Stimulated activated naive B cell treated with anti-CD40 and anti-IgM and Interleukin-4, amounts not matched to agents 10 μg/mL and 1 μg/mL and 100 μg/mL, for 72 hours (primary cell): ENCODE measurements around the gene LITAF.

Experiments
- ATAC-seq, 2 donors: fragments of 150-1000 bp; cut with Tn5 transposase; replicated peaks; 2 replicates each; pipeline ENCODE4 v1.10.0; 2021; ENCODE audit warnings: moderate library complexity in 1 of 2
- DNase-seq: peaks from one replicate; pipeline ENCODE4 v3.0.0; 2021
- H3K27ac Mint-ChIP-seq: one replicate; pipeline ENCODE4 v1.8.0; 2022; ENCODE audit warnings: mild to moderate bottlenecking, mixed read lengths
- H3K27me3 Mint-ChIP-seq, 2 donors: one replicate each; pipeline ENCODE4 v1.8.0; 2022; ENCODE audit warnings: mixed read lengths in 2 of 2
- H3K36me3 Mint-ChIP-seq, 2 donors: one replicate each; pipeline ENCODE4 v1.8.0; 2022; ENCODE audit warnings: mixed read lengths in 2 of 2, mild to moderate bottlenecking in 1 of 2
- H3K4me1 Mint-ChIP-seq, 2 donors: one replicate each; pipeline ENCODE4 v1.8.0; 2022; ENCODE audit warnings: mixed read lengths in 2 of 2, mild to moderate bottlenecking in 1 of 2
- H3K4me3 Mint-ChIP-seq, 2 donors: one replicate each; pipeline ENCODE4 v1.8.0; 2022; ENCODE audit warnings: mild to moderate bottlenecking in 2 of 2, mixed read lengths in 2 of 2, moderate library complexity in 1 of 2
- H3K9me3 Mint-ChIP-seq, 2 donors: one replicate each; pipeline ENCODE4 v1.8.0; 2022; ENCODE audit warnings: mixed read lengths in 2 of 2, mild to moderate bottlenecking in 1 of 2

Gene LITAF

GRCh38 chr16:11553371-11553770, 33.3 kb downstream of the LITAF start:
- ATAC-seq: no peak
- no peak for DNase-seq
- Mint-ChIP-seq H3K27me3 (no peaks in the 10 kb centered on the region), H3K36me3 (peaks cover 56 to 70% of the 10 kb centered on the region in 2 donors), H3K4me3 (no peak overlapping the region), H3K27ac (no peak overlapping the region), H3K9me3 (peaks cover 5 to 8% of the 10 kb centered on the region in 2 donors), H3K4me1 (peaks cover 4 to 6% of the 10 kb centered on the region in 2 donors)

DNA sequence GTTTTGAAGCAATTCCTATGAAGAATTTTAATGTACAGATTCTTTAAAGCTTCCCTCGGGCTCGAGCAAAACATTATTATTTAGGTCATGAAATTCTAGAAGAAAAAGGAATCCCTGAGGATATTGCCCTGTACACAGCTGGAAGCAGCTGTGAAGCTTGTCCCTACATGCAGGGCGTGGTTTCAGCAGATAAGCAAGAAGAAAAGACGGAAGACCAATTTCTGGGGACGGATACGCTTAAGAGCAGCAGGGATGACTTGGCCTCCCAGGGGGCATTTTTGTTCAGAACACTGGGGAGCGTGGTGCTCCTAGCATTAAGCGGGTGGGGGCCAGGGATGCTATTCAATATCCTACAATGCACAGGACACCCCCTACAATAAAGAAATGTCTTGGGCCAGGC, 34.3 kb downstream of the LITAF start:
- Mint-ChIP-seq H3K27ac (no peak overlapping the region), H3K27me3 (no peaks in the 10 kb centered on the region), H3K36me3 (peaks cover 57 to 75% of the 10 kb centered on the region in 2 donors), H3K4me1 (peaks cover 3 to 6% of the 10 kb centered on the region in 2 donors), H3K4me3 (no peak overlapping the region), H3K9me3 (peaks cover 5 to 8% of the 10 kb centered on the region in 2 donors)
- no peak for ATAC-seq
- no peak for DNase-seq

- Mint-ChIP-seq H3K4me1 (peaks cover 1 to 2% of the 10 kb centered on the region in 2 donors), H3K9me3 (peaks cover 3 to 5% of the 10 kb centered on the region in 2 donors), H3K27me3 (no peaks in the 10 kb centered on the region), H3K36me3 (peaks cover 54 to 75% of the 10 kb centered on the region in 2 donors), H3K4me3 (no peak overlapping the region), H3K27ac (no peak overlapping the region)
- no peak for DNase-seq
- no peak for ATAC-seq
Measured at GRCh38 chr16:11551842-11552241, 34.9 kb downstream of the LITAF start.

GRCh38 chr16:11550791-11551498, 35.8 kb downstream of the LITAF start:
- H3K27me3 Mint-ChIP-seq: no peaks in the 10 kb centered on the region
- peaks cover 1 to 5% of the 10 kb centered on the region in 2 donors for H3K9me3 Mint-ChIP-seq
- H3K27ac Mint-ChIP-seq: peak overlapping the region; percentile 37
- H3K4me1 Mint-ChIP-seq: peaks cover under 1 to 1% of the 10 kb centered on the region in 2 donors
- H3K36me3 Mint-ChIP-seq: peaks cover 45 to 66% of the 10 kb centered on the region in 2 donors
- no peak overlapping the region for H3K4me3 Mint-ChIP-seq
- DNase-seq (no peak), ATAC-seq (no peak)

DNA sequence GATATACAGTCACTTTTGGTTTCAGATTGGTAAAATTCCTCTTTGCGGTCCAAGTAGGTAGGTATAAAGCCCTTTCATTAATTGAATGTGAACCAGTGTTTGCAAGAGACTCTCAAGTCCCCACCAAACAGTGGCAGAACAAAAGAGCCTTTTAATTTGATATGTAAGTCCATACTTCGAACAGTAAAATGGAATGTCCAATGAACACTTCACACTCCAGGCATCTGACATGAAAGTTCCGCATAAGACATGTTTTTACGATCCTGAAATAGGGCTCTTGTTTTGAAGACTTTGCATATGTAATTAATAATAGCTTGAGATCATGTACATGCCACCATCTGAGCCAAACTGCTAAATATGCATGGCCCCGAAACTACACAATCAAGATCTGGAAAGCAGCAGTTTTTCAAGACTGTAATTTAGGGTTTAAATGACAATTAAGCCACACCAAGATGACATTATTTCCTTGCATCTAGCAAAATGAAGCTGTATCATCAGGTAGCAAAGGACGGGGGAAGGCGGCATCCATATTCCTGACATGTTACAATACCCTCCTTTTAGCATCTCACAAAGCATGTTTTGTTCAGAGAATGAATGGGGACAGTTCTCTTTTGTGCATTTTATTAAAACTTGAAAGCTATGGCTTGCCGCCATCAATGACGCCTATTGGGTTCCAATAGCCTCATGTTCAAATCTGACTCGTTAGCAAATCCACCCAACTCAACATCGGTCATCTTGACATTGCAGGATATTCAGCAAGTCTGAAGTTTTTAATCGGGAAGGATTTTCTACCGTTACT, 39.4 kb downstream of the LITAF start:
- peaks cover 1 to 5% of the 10 kb centered on the region in 2 donors for H3K9me3 Mint-ChIP-seq
- DNase-seq: no peak
- no peaks in the 10 kb centered on the region for H3K27me3 Mint-ChIP-seq
- H3K36me3 Mint-ChIP-seq: peaks cover 33 to 55% of the 10 kb centered on the region in 2 donors
- peaks cover 8 to 10% of the 10 kb centered on the region in 2 donors for H3K4me1 Mint-ChIP-seq
- H3K4me3 Mint-ChIP-seq: no peak overlapping the region
- no peak for ATAC-seq
- no peak overlapping the region for H3K27ac Mint-ChIP-seq

DNA sequence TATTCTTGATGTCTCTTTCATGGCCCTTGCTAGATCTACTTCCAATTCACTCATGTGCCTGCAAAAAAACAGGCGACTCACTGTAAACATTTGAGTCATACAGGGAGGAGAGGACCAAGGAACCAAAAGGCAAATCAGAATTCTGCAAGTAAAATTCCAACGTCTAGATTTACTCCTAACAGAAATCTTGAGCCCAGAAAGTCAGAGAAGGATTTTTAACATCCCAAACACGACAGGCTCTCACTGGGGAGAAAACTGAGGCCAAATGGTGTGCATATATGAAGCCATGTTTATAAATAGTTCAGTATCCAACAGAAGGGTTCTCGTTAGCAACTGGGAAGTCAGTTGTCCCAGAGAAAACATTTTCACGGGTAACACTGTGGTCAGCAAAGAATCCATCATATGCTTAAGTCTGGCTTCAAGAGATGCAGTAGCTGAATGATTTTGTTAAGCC, 40.1 kb downstream of the LITAF start:
- Mint-ChIP-seq H3K27ac (no peak overlapping the region), H3K4me1 (peaks cover 8 to 10% of the 10 kb centered on the region in 2 donors), H3K9me3 (peaks cover 1 to 5% of the 10 kb centered on the region in 2 donors), H3K27me3 (no peaks in the 10 kb centered on the region), H3K36me3 (peaks cover 32 to 53% of the 10 kb centered on the region in 2 donors), H3K4me3 (no peak overlapping the region)
- DNase-seq (no peak), ATAC-seq (no peak)

GRCh38 chr16:11543661-11544393, 42.9 kb downstream of the LITAF start:
- DNase-seq: no peak
- peaks cover 8 to 29% of the 10 kb centered on the region in 2 donors for H3K36me3 Mint-ChIP-seq
- peak overlapping the region; percentile 68 for H3K27ac Mint-ChIP-seq
- peaks cover 8 to 10% of the 10 kb centered on the region in 2 donors for H3K4me1 Mint-ChIP-seq
- no peaks in the 10 kb centered on the region for H3K27me3 Mint-ChIP-seq
- H3K4me3 Mint-ChIP-seq: no peak overlapping the region
- H3K9me3 Mint-ChIP-seq: no peaks in the 10 kb centered on the region
- ATAC-seq: no peak

GRCh38 chr16:11542069-11542744, 44.5 kb downstream of the LITAF start:
- peaks cover 8 to 10% of the 10 kb centered on the region in 2 donors for H3K4me1 Mint-ChIP-seq
- no peaks in the 10 kb centered on the region for H3K9me3 Mint-ChIP-seq
- no peak overlapping the region for H3K4me3 Mint-ChIP-seq
- DNase-seq (no peak), ATAC-seq (no peak)
- no peaks in the 10 kb centered on the region for H3K27me3 Mint-ChIP-seq
- peaks cover 4 to 18% of the 10 kb centered on the region in 2 donors for H3K36me3 Mint-ChIP-seq
- H3K27ac Mint-ChIP-seq: peak overlapping the region; percentile 0

DNA sequence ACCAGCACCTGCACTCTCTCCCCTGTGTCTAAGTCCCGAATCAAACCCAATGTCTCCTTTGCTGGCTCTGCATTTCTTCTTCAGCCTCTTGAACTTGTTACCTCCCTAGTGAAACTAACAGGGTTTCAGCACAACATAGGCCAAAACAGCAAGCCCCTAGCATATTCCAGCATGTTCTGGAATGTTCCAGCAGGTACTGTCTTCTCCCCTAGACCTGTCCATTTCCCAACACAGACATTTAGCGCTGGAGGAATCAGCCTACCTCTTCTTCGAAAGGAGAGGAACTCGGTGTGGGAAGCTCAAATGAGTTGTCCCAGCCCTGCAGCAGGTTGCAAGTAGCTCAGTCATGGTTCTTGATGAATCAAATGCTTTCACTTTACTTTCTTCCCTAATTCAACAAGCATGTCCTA, 47.1 kb downstream of the LITAF start:
- Mint-ChIP-seq H3K4me3 (no peak overlapping the region), H3K27me3 (no peaks in the 10 kb centered on the region), H3K9me3 (no peaks in the 10 kb centered on the region), H3K27ac (no peak overlapping the region), H3K4me1 (peaks cover 4 to 6% of the 10 kb centered on the region in 2 donors), H3K36me3 (peaks cover 5 to 10% of the 10 kb centered on the region in 2 donors)
- DNase-seq (no peak), ATAC-seq (peak in 1 of 2 donors; percentile 25)

GRCh38 chr16:11538880-11539279, 47.8 kb downstream of the LITAF start:
- H3K9me3 Mint-ChIP-seq: no peaks in the 10 kb centered on the region
- H3K27ac Mint-ChIP-seq: no peak overlapping the region
- H3K4me1 Mint-ChIP-seq: peaks cover under 1 to 3% of the 10 kb centered on the region in 2 donors
- no peak for ATAC-seq
- DNase-seq: no peak
- no peaks in the 10 kb centered on the region for H3K27me3 Mint-ChIP-seq
- peaks cover 4 to 7% of the 10 kb centered on the region in 2 donors for H3K36me3 Mint-ChIP-seq
- no peak overlapping the region for H3K4me3 Mint-ChIP-seq

- H3K4me3 Mint-ChIP-seq: no peak overlapping the region
- H3K9me3 Mint-ChIP-seq: no peaks in the 10 kb centered on the region
- no peaks in the 10 kb centered on the region for H3K27me3 Mint-ChIP-seq
- peaks cover 3 to 4% of the 10 kb centered on the region in 2 donors for H3K36me3 Mint-ChIP-seq
- ATAC-seq: no peak
- no peak overlapping the region for H3K27ac Mint-ChIP-seq
- DNase-seq: no peak
- H3K4me1 Mint-ChIP-seq: peaks cover 4 to 19% of the 10 kb centered on the region in 2 donors
Measured at GRCh38 chr16:11536104-11536866, 50.4 kb downstream of the LITAF start.

DNA sequence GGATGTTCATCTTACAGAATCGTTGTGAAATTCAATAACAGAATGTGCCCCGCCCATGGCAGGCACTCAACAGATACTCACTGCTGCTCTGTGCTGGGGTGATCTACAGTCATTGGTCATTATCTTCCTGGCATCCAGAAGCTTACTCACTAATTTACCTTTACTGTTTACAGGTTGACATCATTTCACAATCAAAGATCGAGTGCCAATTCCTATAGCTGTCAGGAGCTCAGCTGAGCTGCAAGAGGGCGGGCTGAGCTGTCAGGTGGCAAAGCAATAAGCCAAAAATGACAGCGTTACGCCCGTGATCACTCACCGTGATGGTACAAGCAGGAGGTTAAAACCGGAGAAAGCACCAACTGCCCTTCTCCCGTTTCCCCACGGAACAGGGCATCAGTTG, 51.2 kb downstream of the LITAF start:
- Mint-ChIP-seq H3K27ac (no peak overlapping the region), H3K36me3 (peaks cover 3 to 4% of the 10 kb centered on the region in 2 donors), H3K27me3 (no peaks in the 10 kb centered on the region), H3K4me3 (no peak overlapping the region), H3K4me1 (peaks cover 4 to 19% of the 10 kb centered on the region in 2 donors), H3K9me3 (no peaks in the 10 kb centered on the region)
- ATAC-seq (no peak), DNase-seq (no peak)

GRCh38 chr16:11534262-11534661, 52.5 kb downstream of the LITAF start:
- Mint-ChIP-seq H3K4me1 (peaks cover 4 to 19% of the 10 kb centered on the region in 2 donors), H3K4me3 (no peak overlapping the region), H3K27ac (no peak overlapping the region), H3K27me3 (no peaks in the 10 kb centered on the region), H3K9me3 (no peaks in the 10 kb centered on the region), H3K36me3 (peaks cover 3 to 4% of the 10 kb centered on the region in 2 donors)
- no peak for DNase-seq
- no peak for ATAC-seq
